Stomach (tissue), 9 donors: ENCODE data around the gene NRIP2. TPM values are rescaled to one million over a fixed set of nuclear protein-coding genes. Genes with fewer than 3 reads are reported as not detected.
"Not testable (repeated sequence)": the region's sequence is repeated elsewhere in the genome, so short reads cannot be mapped to it uniquely, and the experiment has no call there.

Source experiments
- DNase-seq, 2 donors: peaks; one replicate each; pipeline versions ENCODE4 v3.0.0 to v3.0.0-alpha.2; 2013 to 2019
- H3K27ac ChIP-seq, 5 donors: fragments of 200-600 bp in 4 of 5; sonication (generic) in 4 of 5; one replicate each; pipeline ENCODE4 v1.5.1; 2013 to 2019; ENCODE audit warnings: mild to moderate bottlenecking in 1 of 5, moderate library complexity in 1 of 5
- H3K27me3 ChIP-seq, 3 donors: fragments of 200-600 bp; sonication (generic); one replicate each; pipeline ENCODE4 v1.5.1; 2017 to 2019; ENCODE audit warnings: mixed run types in 1 of 3
- H3K36me3 ChIP-seq, 4 donors: fragments of 200-600 bp; sonication (generic); 1 replicate in 3 of 4; 2 replicates in 1 of 4; pipeline ENCODE4 v1.5.1; 2016 to 2019
- H3K4me1 ChIP-seq, 4 donors: fragments of 200-600 bp; sonication (generic); one replicate each; pipeline ENCODE4 v1.5.1; 2016 to 2019
- H3K4me3 ChIP-seq, 4 donors: fragments of 200-600 bp; sonication (generic) in 3 of 4; one replicate each; pipeline ENCODE4 v1.5.1; 2016 to 2019; ENCODE audit warnings: mild to moderate bottlenecking in 1 of 4
- H3K9me3 ChIP-seq, 4 donors: fragments of 200-600 bp; sonication (generic); one replicate each; pipeline ENCODE4 v1.5.1; 2016 to 2019
- CTCF ChIP-seq, 7 experiments: fragments of 450-650 bp in 4 of 7; fragments of 200-600 bp in 3 of 7; sonication (generic) in 3 of 7; IDR thresholded peaks; one replicate each; pipeline ENCODE4 v1.5.1; 2016 to 2019; ENCODE audit warnings: antibody characterized with exemption in 7 of 7, control low read depth in 2 of 7, mild to moderate bottlenecking in 1 of 7
- EP300 ChIP-seq: sonication (generic); formaldehyde crosslinking; IDR thresholded peaks from one replicate; pipeline ENCODE4 v1.6.1; 2017; ENCODE audit warnings: antibody characterized with exemption
- POLR2A ChIP-seq, 4 donors: fragments of 450-650 bp; IDR thresholded peaks; one replicate each; pipeline ENCODE4 v1.6.1; 2016; ENCODE audit warnings: antibody characterized with exemption in 4 of 4, control low read depth in 2 of 4, mild to moderate bottlenecking in 1 of 4, moderate library complexity in 1 of 4
- POLR2AphosphoS5 ChIP-seq, 3 donors: sonication (generic); formaldehyde crosslinking; IDR thresholded peaks; one replicate each; pipeline ENCODE4 v1.6.1; 2016; ENCODE audit warnings: antibody characterized with exemption in 3 of 3
- WGBS, 5 donors: extraction: QIAGEN DNeasy Blood & Tissue Kit in 3 of 5; methylation state at CpG; one replicate each; pipeline versions ENCODE4 v1.1.5 to v1.1.7; 2013 to 2018; 5-methylcytosine and 5-hydroxymethylcytosine counted together
- intact Hi-C: fragments of 100-400 bp; cut with DNase I; formaldehyde crosslinking; loops from one replicate; pipeline ENCODE4 v1.15.1; 2023; ENCODE audit warnings: low total_unique reads
- polyA plus RNA-seq, 3 donors: library from polyadenylated mRNA; stranded (reverse); fragments of 200-250 nt; gene quantifications; one replicate each; pipeline ENCODE4 v1.2.3, GENCODE V29; 2013
- total RNA-seq, 5 donors: library from RNA; depleted of rRNA; stranded (reverse); fragments of >200 nt; gene quantifications; one replicate each; pipeline versions ENCODE4 v1.1.0 to v1.2.3, GENCODE V29; 2014 to 2016
- donor health status: healthy with polysubstance abuse.
- donor health status: Bipolar disorder and iron deficiency.
- donor health status: healthy.

The NRIP2 gene
- total and polyA plus RNA-seq, 8 donors, result 0.31 to 24.3 (median 0.89) TPM; not detected in 2

DNA sequence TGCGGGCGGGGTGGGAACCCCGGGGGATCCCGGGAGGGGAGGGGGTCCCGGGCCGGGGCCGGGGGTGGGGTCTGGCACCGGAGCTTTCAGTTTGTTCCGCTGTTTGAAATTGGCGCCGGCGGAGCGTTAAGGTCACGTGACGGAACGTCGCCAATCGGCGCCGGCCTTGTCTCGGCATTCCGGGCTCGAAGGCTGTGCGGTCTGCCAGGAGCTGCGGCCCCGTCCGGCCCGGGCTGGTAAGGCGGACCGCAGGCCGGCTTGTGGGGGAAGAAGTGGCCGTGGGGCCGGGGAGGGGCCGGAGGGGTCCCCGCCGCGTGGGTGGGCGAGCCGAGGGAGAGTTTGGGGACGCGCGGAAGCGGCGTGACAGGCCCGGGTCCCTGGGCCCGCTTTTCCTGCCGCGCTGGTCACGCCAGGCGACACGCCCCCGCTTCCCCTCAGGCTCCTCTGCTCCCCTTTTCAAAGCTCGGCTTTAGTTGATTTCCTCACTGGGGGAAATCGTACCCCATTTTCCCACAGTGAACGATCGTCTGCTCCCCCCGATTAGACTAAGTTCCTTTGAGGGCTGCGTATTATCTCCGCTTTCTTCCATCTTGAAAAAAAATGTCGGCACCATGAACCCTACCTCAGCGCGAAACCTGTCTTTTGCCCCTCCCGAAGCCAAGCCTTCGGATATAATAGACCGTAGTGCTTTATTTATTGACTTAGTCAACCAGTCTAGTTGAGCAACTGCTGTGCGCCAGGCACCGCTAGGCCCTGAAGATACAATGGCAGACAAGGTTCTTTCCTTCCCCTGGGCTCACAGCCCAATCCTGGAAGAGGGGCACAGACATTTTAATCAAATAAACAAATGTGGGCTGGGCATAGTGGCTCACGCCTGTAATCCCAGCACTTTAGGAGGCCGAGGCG lies 42.5 kb upstream of the NRIP2 start, which contains the start of the genes FOXM1 and RHNO1:
FOXM1 (minus strand) TSS at position 128 of the 906 bp plus-strand sequence. CDS start 2,696 bp downstream, outside the sequence.
RHNO1 (plus strand) TSS at position 177 of the 906 bp plus-strand sequence. CDS start 8,144 bp downstream, outside the sequence.
- DNase-seq, result peak; percentile 93 to 97
- TF ChIP-seq EP300, result no peak
- no peak for TF ChIP-seq POLR2A (IDR thresholded peaks at IDR 0.05)
- peak in 1 of 7 experiments; percentile 26 for TF ChIP-seq CTCF (IDR thresholded peaks at IDR 0.05)
- TF ChIP-seq POLR2AphosphoS5 (IDR thresholded peaks at IDR 0.05), result peak; percentile 54 to 85 (median 82)
- Histone ChIP-seq H3K4me3 (peak within 1 kb of the TSS; percentile 83 to 99 (median 95)), H3K36me3 (peaks cover 0 to 5% (median 0%) of the 10 kb centered on the region in 4 donors), H3K4me1 (peaks cover 16 to 35% (median 26%) of the 10 kb centered on the region in 4 donors), H3K27ac (peak within 1 kb of the TSS; percentile 94 to 98 (median 97)), H3K27me3 (no peaks in the 10 kb centered on the region), H3K9me3 (no peaks in the 10 kb centered on the region)
- 0 to 1% (median 0%) methylated on average over 25 to 70 of the region's 70 CpGs for WGBS, 5 donors
- intact Hi-C loops, result no loop called here

- DNase-seq, result peak in 1 of 2 donors; percentile 25
- H3K27me3 ChIP-seq, result no peaks in the 10 kb centered on the region
- intact Hi-C loops, result no loop called here
- H3K4me1 ChIP-seq, result peaks cover 16 to 35% (median 26%) of the 10 kb centered on the region in 4 donors
- 3 to 31% (median 4%) methylated on average over 4 to 38 of the region's 38 CpGs for WGBS, 5 donors
- peak overlapping the region; percentile 83 to 99 (median 95) for H3K4me3 ChIP-seq
- H3K27ac ChIP-seq, result peak overlapping the region in 4 of 5 donors; percentile 94 to 98 (median 97)
- peaks cover 0 to 5% (median 0%) of the 10 kb centered on the region in 4 donors for H3K36me3 ChIP-seq
- no peak for TF ChIP-seq POLR2AphosphoS5 (IDR thresholded peaks at IDR 0.05)
- H3K9me3 ChIP-seq, result no peaks in the 10 kb centered on the region
Measured at GRCh38 chr12:2876431-2877046, 41.7 kb upstream of the NRIP2 start.

- H3K9me3 ChIP-seq, DNase-seq, H3K4me1 ChIP-seq, H3K4me3 ChIP-seq, H3K27ac ChIP-seq, intact Hi-C loops, H3K27me3 ChIP-seq: not testable (repeated sequence)
- peaks cover 0 to 24% (median 4%) of the 10 kb centered on the region in 4 donors for H3K36me3 ChIP-seq
- 84 to 96% (median 94%) methylated on average over 9 of the region's 9 CpGs for WGBS, 5 donors
Measured at GRCh38 chr12:2868986-2869632, 34.3 kb upstream of the NRIP2 start.

- no peaks in the 10 kb centered on the region for H3K4me1 ChIP-seq
- intact Hi-C loops, result no loop called here
- no peak overlapping the region for H3K4me3 ChIP-seq
- H3K27ac ChIP-seq, result no peak overlapping the region
- WGBS, 5 donors, result 95 to 99% (median 97%) methylated on average over 9 of the region's 9 CpGs
- TF ChIP-seq EP300, result no peak
- no peak for TF ChIP-seq POLR2A (IDR thresholded peaks at IDR 0.05)
- TF ChIP-seq POLR2AphosphoS5 (IDR thresholded peaks at IDR 0.05), result no peak
- no peak for TF ChIP-seq CTCF (IDR thresholded peaks at IDR 0.05)
- H3K36me3 ChIP-seq, result peaks cover 0 to 58% (median 7%) of the 10 kb centered on the region in 4 donors
- no peaks in the 10 kb centered on the region for H3K27me3 ChIP-seq
- DNase-seq, result no peak
- no peaks in the 10 kb centered on the region for H3K9me3 ChIP-seq
Measured at GRCh38 chr12:2864198-2864597, 29.4 kb upstream of the NRIP2 start.

- intact Hi-C loops, H3K27me3 ChIP-seq, H3K27ac ChIP-seq, H3K4me3 ChIP-seq, DNase-seq, H3K9me3 ChIP-seq, H3K4me1 ChIP-seq: not testable (repeated sequence)
- WGBS, 5 donors, result 95 to 98% (median 97%) methylated on average over 6 to 7 of the region's 7 CpGs
- H3K36me3 ChIP-seq, result peaks cover 0 to 66% (median 10%) of the 10 kb centered on the region in 4 donors
Measured at GRCh38 chr12:2863402-2863801, 28.6 kb upstream of the NRIP2 start.
